NT2/D1 (cell line): ENCODE measurements around the gene VARS2.

Experiments used
- YY1 ChIP-seq: IDR thresholded peaks from 2 replicates; pipeline ENCODE4 v1.6.1; 2011; ENCODE audit not compliant: insufficient read length, insufficient read depth
- ZNF274 ChIP-seq: IDR thresholded peaks from 2 replicates; pipeline ENCODE4 v1.6.1; 2011; ENCODE audit warnings: mild to moderate bottlenecking, low read depth, low read length

- TF ChIP-seq ZNF274: no peak
- TF ChIP-seq YY1: no peak
Measured at GRCh38 chr6:30885999-30886896, 27.8 kb upstream of the VARS2 start.
